Lung (tissue), 12 donors: Measurements from ENCODE around the gene NTM. TPM values are rescaled to one million over a fixed set of nuclear protein-coding genes. Genes with fewer than 3 reads are reported as not detected.

Experiments
- ATAC-seq: fragments of 200-7000 bp; cut with Tn5 transposase; one replicate; pipeline ENCODE4 v1.9.1; 2020; ENCODE audit warnings: moderate number of reproducible peaks; ENCODE audit not compliant: insufficient read depth, low FRiP score
- DNase-seq, 3 donors: peaks; one replicate each; pipeline ENCODE4 v3.0.0-alpha.2; 2013 to 2017
- H3K27ac ChIP-seq, 2 donors: one replicate each; pipeline ENCODE4 v1.5.1; 2013; ENCODE audit warnings: mild to moderate bottlenecking in 2 of 2, moderate library complexity in 2 of 2, control low read depth in 1 of 2, inconsistent platforms in 1 of 2, low read depth in 1 of 2, low read length in 1 of 2
- H3K27me3 ChIP-seq, 3 donors: one replicate each; pipeline ENCODE4 v1.5.1; 2013; ENCODE audit warnings: low read length in 2 of 3; ENCODE audit not compliant: control insufficient read depth in 3 of 3, insufficient read depth in 3 of 3
- H3K36me3 ChIP-seq, 4 donors: one replicate each; pipeline ENCODE4 v1.5.1; 2013; ENCODE audit warnings: low read length in 4 of 4, mild to moderate bottlenecking in 1 of 4, moderate library complexity in 1 of 4; ENCODE audit not compliant: control insufficient read depth in 4 of 4, insufficient read depth in 4 of 4
- H3K4me1 ChIP-seq, 5 donors: one replicate each; pipeline ENCODE4 v1.5.1; 2013; ENCODE audit warnings: low read length in 5 of 5, mild to moderate bottlenecking in 2 of 5, moderate library complexity in 1 of 5; ENCODE audit not compliant: control insufficient read depth in 5 of 5, insufficient read depth in 5 of 5
- H3K4me3 ChIP-seq: one replicate; pipeline ENCODE4 v1.5.1; 2013; ENCODE audit warnings: mild to moderate bottlenecking, control low read depth, moderate library complexity
- H3K9ac ChIP-seq, 2 donors: one replicate each; pipeline ENCODE4 v1.5.1; 2013; ENCODE audit warnings: low read length in 2 of 2, control low read depth in 1 of 2; ENCODE audit not compliant: insufficient read depth in 1 of 2
- H3K9me3 ChIP-seq, 4 donors: one replicate each; pipeline ENCODE4 v1.5.1; 2013; ENCODE audit warnings: low read length in 3 of 4, mild to moderate bottlenecking in 1 of 4, moderate library complexity in 1 of 4; ENCODE audit not compliant: control insufficient read depth in 4 of 4, insufficient read depth in 3 of 4
- CTCF ChIP-seq: IDR thresholded peaks from 2 replicates; pipeline ENCODE4 v1.5.1; 2012; ENCODE audit warnings: mild to moderate bottlenecking; ENCODE audit errors: control extremely low read depth, extremely low read depth
- WGBS, 2 donors: extraction: QIAGEN DNeasy Blood & Tissue Kit; methylation state at CpG; one replicate each; pipeline ENCODE4 v1.1.7; 2013; 5-methylcytosine and 5-hydroxymethylcytosine counted together
- polyA plus RNA-seq, 2 donors: library from polyadenylated mRNA; stranded (reverse); fragments of 200-250 nt; gene quantifications; one replicate each; pipeline ENCODE4 v1.2.1, GENCODE V29; 2013
- total RNA-seq, 2 donors: library from RNA; depleted of rRNA in 1 of 2; stranded (reverse); fragments of >200 nt in 1 of 2; gene quantifications; one replicate each; pipeline ENCODE4 v1.2.1, GENCODE V29; 2014 to 2021
- donor health status: control.
- donor health status: control.
- donor health status: Bipolar disorder and iron deficiency.
- donor health status: healthy.
- donor health status: DM: yes; HTN: yes; CAD: no.

The NTM gene
- total and polyA plus RNA-seq, 4 donors: 0.39 to 30.9 (median 7.2) TPM

- peaks cover 0 to 23% (median 0%) of the 10 kb centered on the region in 5 donors for H3K4me1 ChIP-seq
- DNase-seq (no peak), ATAC-seq (no peak)
- H3K27ac ChIP-seq: no peak overlapping the region
- peaks cover 0 to 11% (median 0%) of the 10 kb centered on the region in 3 donors for H3K27me3 ChIP-seq
- no peak overlapping the region for H3K4me3 ChIP-seq
- TF ChIP-seq CTCF: no peak
- H3K36me3 ChIP-seq: no peaks in the 10 kb centered on the region
- H3K9ac ChIP-seq: no peak overlapping the region
- WGBS, 2 donors: 77 to 86% methylated on average over 6 of the region's 6 CpGs
- peaks cover 0 to 2% (median 0%) of the 10 kb centered on the region in 4 donors for H3K9me3 ChIP-seq
These were observed 438.1 kb downstream of the NTM start for GRCh38 chr11:131808470-131808869.

GRCh38 chr11:131809203-131809918, 438.9 kb downstream of the NTM start:
- Histone ChIP-seq H3K27me3 (peaks cover 0 to 8% (median 0%) of the 10 kb centered on the region in 3 donors), H3K36me3 (no peaks in the 10 kb centered on the region), H3K9ac (no peak overlapping the region), H3K27ac (no peak overlapping the region), H3K4me3 (no peak overlapping the region), H3K9me3 (peaks cover 0 to 2% (median 0%) of the 10 kb centered on the region in 4 donors), H3K4me1 (peaks cover 0 to 30% (median 0%) of the 10 kb centered on the region in 5 donors)
- peak; percentile 44 to 87 (median 75) for DNase-seq
- TF ChIP-seq CTCF: no peak
- WGBS, 2 donors: 45 to 51% methylated on average over 11 of the region's 11 CpGs
- ATAC-seq: no peak

- no peak for TF ChIP-seq CTCF
- Histone ChIP-seq H3K4me3 (no peak overlapping the region), H3K27me3 (peaks cover 0 to 3% (median 0%) of the 10 kb centered on the region in 3 donors), H3K27ac (no peak overlapping the region), H3K4me1 (peaks cover 0 to 30% (median 0%) of the 10 kb centered on the region in 5 donors), H3K36me3 (no peaks in the 10 kb centered on the region), H3K9ac (no peak overlapping the region), H3K9me3 (peaks cover 0 to 2% (median 0%) of the 10 kb centered on the region in 4 donors)
- 47 to 61% methylated on average over 3 of the region's 3 CpGs for WGBS, 2 donors
- DNase-seq (peak in 1 of 3 donors; percentile 30), ATAC-seq (no peak)
These were observed 440.1 kb downstream of the NTM start for GRCh38 chr11:131810541-131810940.
